Liver (tissue), 9 donors: ENCODE results near the gene WWP2. TPM values are rescaled to one million over a fixed set of nuclear protein-coding genes. Genes with fewer than 3 reads are reported as not detected.

Experiments used
- DNase-seq: peaks from one replicate; pipeline ENCODE4 v3.0.0-alpha.2; 2017; ENCODE audit warnings: low spot score
- H3K27ac ChIP-seq, 2 donors: one replicate each; pipeline ENCODE4 v1.7.0; 2013; ENCODE audit warnings: inconsistent platforms in 2 of 2, low read length in 2 of 2, control low read depth in 1 of 2, low read depth in 1 of 2, mild to moderate bottlenecking in 1 of 2
- H3K27me3 ChIP-seq, 4 donors: one replicate each; pipeline versions ENCODE4 v1.6.1 to v1.7.0; 2013; ENCODE audit warnings: low read length in 3 of 4, inconsistent platforms in 1 of 4, mild to moderate bottlenecking in 1 of 4, moderate library complexity in 1 of 4; ENCODE audit not compliant: control insufficient read depth in 4 of 4, insufficient read depth in 4 of 4
- H3K36me3 ChIP-seq, 4 donors: one replicate each; pipeline versions ENCODE4 v1.6.1 to v1.7.0; 2013; ENCODE audit warnings: low read length in 3 of 4, mild to moderate bottlenecking in 3 of 4, low read depth in 1 of 4, moderate library complexity in 1 of 4; ENCODE audit not compliant: control insufficient read depth in 4 of 4, insufficient read depth in 3 of 4
- H3K4me1 ChIP-seq, 4 donors: one replicate each; pipeline versions ENCODE4 v1.6.1 to v1.7.0; 2013; ENCODE audit warnings: low read length in 3 of 4, mild to moderate bottlenecking in 3 of 4, moderate library complexity in 1 of 4; ENCODE audit not compliant: control insufficient read depth in 4 of 4, insufficient read depth in 4 of 4
- H3K4me3 ChIP-seq, 3 donors: one replicate each; pipeline versions ENCODE4 v1.6.1 to v1.7.0; 2013; ENCODE audit warnings: low read length in 3 of 3, control low read depth in 1 of 3, low read depth in 1 of 3, mild to moderate bottlenecking in 1 of 3
- H3K9ac ChIP-seq, 2 donors: one replicate each; pipeline ENCODE4 v1.7.0; 2013; ENCODE audit warnings: low read length in 2 of 2, mild to moderate bottlenecking in 2 of 2, moderate library complexity in 2 of 2, control low read depth in 1 of 2, low read depth in 1 of 2
- H3K9me3 ChIP-seq, 4 donors: one replicate each; pipeline versions ENCODE4 v1.6.1 to v1.7.0; 2013; ENCODE audit warnings: low read length in 3 of 4; ENCODE audit not compliant: control insufficient read depth in 4 of 4
- EGR1 ChIP-seq, 2 donors: IDR thresholded peaks; 2 replicates each; pipeline ENCODE4 v1.6.1; 2016 to 2018; ENCODE audit warnings: antibody characterized with exemption in 2 of 2, low read depth in 2 of 2
- HNF4A ChIP-seq, 2 donors: conservative IDR thresholded peaks; 2 replicates each; pipeline ENCODE4 v1.6.1; 2016; ENCODE audit warnings: antibody characterized with exemption in 2 of 2, mild to moderate bottlenecking in 2 of 2
- NR2F2 ChIP-seq: IDR thresholded peaks from 2 replicates; pipeline ENCODE4 v1.6.1; 2016; ENCODE audit warnings: antibody characterized with exemption
- RAD21 ChIP-seq, 2 donors: IDR thresholded peaks; 2 replicates each; pipeline ENCODE4 v1.6.1; 2016; ENCODE audit warnings: antibody characterized with exemption in 2 of 2, mild to moderate bottlenecking in 2 of 2
- WGBS: extraction: QIAGEN DNeasy Blood & Tissue Kit; methylation state at CpG from one replicate; pipeline ENCODE4 v1.1.7; 2013; 5-methylcytosine and 5-hydroxymethylcytosine counted together
- polyA plus RNA-seq, 2 donors: library from polyadenylated mRNA; stranded (reverse) in 1 of 2; unstranded in 1 of 2; fragments of 200-250 nt in 1 of 2; fragments of >200 nt in 1 of 2; fragmentation: Nextera tagmentation in 1 of 2; extraction: Ambion mirVana in 1 of 2; gene quantifications; one replicate each; pipeline versions ENCODE4 v1.2.1 to v1.2.3, GENCODE V29; 2013 to 2015
- total RNA-seq, 2 donors: library from RNA; depleted of rRNA; stranded (reverse); fragments of >200 nt; gene quantifications; one replicate each; pipeline ENCODE4 v1.2.3, GENCODE V29; 2014
- TF ChIP-seq, protein P1 (sequence below): IDR thresholded peaks from 2 replicates; pipeline ENCODE4 v1.6.1; 2016; ENCODE audit warnings: antibody characterized with exemption
- TF ChIP-seq, protein P2 (sequence below): IDR thresholded peaks from 2 replicates; pipeline ENCODE4 v1.6.1; 2016; ENCODE audit warnings: antibody characterized with exemption
- TF ChIP-seq, protein P3 (sequence below): IDR thresholded peaks from 2 replicates; pipeline ENCODE4 v1.6.1; 2016; ENCODE audit warnings: antibody characterized with exemption
- TF ChIP-seq, protein P4 (sequence below): fragments of 150-350 bp; IDR thresholded peaks from 2 replicates; pipeline ENCODE4 v1.5.1; 2017; ENCODE audit warnings: improper control_type of control experiment, low read depth, low read length; ENCODE audit not compliant: missing input control
- TF ChIP-seq, protein P5 (sequence below): IDR thresholded peaks from 2 replicates; pipeline ENCODE4 v1.6.1; 2016; ENCODE audit warnings: antibody characterized with exemption, mild to moderate bottlenecking
- donor health status: healthy.
- donor health status: healthy.
- donor health status: healthy.
- donor health status: healthy.
- donor health status: healthy.

WWP2 gene
- total and polyA plus RNA-seq, 4 donors: 8.6 to 22.7 (median 13.6) TPM

DNA sequence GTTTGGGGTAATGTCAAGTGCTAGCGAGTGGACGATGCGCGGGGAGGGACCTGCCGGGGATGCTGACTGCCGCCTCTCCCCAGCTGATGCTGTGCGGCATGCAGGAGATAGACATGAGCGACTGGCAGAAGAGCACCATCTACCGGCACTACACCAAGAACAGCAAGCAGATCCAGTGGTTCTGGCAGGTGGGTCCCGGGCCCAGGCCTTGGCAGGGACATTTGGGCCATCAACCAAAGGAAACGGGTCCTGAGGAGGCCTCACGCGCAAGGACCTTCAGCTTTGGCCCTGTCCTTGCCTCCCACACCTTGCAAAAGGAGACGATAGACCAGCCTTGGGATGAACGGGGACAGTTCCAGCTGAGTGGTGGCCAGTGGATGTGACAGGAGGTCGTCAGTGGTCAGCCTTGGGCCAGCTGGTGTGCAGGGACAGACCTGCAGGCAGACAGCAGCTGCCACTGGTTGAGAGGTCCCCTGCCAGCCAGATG is 175.4 kb downstream of the WWP2 start:
- Histone ChIP-seq H3K27me3 (no peaks in the 10 kb centered on the region), H3K36me3 (peaks cover 9 to 57% (median 20%) of the 10 kb centered on the region in 4 donors), H3K4me1 (peaks cover 2 to 19% (median 12%) of the 10 kb centered on the region in 4 donors), H3K27ac (no peak overlapping the region), H3K9ac (no peak overlapping the region), H3K9me3 (no peaks in the 10 kb centered on the region), H3K4me3 (no peak overlapping the region)
- no peak for DNase-seq
- TF ChIP-seq, protein P1, sequence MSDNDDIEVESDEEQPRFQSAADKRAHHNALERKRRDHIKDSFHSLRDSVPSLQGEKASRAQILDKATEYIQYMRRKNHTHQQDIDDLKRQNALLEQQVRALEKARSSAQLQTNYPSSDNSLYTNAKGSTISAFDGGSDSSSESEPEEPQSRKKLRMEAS: no peak
- TF ChIP-seq NR2F2 (no peak), RAD21 (IDR thresholded peaks at IDR 0.05) (peak in 1 of 2 donors; percentile 44), HNF4A (conservative IDR thresholded peaks at IDR 0.05) (no peak)
- 93% methylated on average over 16 of the region's 16 CpGs for WGBS

DNA sequence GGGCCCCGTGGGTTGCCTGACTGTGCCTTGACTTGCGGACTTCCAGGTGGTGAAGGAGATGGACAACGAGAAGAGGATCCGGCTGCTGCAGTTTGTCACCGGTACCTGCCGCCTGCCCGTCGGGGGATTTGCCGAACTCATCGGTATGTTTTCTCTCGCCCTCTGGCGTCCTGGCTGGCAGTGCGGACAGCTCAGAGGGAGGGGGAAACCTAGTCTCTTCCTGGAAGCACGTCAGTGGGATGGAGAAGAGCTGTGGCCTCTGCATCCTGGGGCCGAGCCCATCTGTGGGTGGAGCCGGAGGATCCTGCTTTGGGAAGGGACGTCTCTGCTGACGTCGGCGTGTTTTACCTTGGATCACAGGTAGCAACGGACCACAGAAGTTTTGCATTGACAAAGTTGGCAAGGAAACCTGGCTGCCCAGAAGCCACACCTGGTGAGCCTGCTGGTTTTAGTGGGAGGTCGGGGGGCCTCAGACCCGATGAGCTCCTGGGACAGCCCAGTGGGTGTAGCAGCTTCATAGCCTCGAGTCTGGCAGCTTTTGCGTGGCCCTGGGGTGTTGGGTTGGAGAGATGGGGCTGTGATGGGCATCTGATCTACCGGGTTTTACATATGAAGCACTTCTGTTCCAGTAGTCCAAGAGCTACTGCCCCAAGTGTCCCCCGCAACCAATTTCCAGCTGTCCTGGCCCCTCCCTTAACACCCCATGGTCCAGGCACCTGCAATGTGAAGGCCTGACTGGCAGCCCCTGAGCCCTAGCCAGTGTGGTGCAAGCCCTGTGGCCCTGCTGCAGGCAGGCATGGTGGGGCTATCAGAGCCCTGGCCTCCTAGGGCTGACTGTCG is 177.1 kb downstream of the WWP2 start:
- no peak overlapping the region for H3K4me3 ChIP-seq
- H3K36me3 ChIP-seq: peaks cover 6 to 46% (median 18%) of the 10 kb centered on the region in 4 donors
- WGBS: 96% methylated on average over 28 of the region's 28 CpGs
- no peaks in the 10 kb centered on the region for H3K27me3 ChIP-seq
- no peak for DNase-seq
- H3K9ac ChIP-seq: no peak overlapping the region
- no peak overlapping the region for H3K27ac ChIP-seq
- H3K4me1 ChIP-seq: peaks cover 2 to 20% (median 12%) of the 10 kb centered on the region in 4 donors
- TF ChIP-seq, protein P2, sequence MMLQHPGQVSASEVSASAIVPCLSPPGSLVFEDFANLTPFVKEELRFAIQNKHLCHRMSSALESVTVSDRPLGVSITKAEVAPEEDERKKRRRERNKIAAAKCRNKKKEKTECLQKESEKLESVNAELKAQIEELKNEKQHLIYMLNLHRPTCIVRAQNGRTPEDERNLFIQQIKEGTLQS: no peak
- TF ChIP-seq, protein P3, sequence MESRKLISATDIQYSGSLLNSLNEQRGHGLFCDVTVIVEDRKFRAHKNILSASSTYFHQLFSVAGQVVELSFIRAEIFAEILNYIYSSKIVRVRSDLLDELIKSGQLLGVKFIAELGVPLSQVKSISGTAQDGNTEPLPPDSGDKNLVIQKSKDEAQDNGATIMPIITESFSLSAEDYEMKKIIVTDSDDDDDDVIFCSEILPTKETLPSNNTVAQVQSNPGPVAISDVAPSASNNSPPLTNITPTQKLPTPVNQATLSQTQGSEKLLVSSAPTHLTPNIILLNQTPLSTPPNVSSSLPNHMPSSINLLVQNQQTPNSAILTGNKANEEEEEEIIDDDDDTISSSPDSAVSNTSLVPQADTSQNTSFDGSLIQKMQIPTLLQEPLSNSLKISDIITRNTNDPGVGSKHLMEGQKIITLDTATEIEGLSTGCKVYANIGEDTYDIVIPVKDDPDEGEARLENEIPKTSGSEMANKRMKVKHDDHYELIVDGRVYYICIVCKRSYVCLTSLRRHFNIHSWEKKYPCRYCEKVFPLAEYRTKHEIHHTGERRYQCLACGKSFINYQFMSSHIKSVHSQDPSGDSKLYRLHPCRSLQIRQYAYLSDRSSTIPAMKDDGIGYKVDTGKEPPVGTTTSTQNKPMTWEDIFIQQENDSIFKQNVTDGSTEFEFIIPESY: no peak
- no peak for TF ChIP-seq EGR1 (IDR thresholded peaks at IDR 0.05; ENCODE audit: low read depth in 2 of 2)
- TF ChIP-seq, protein P4, sequence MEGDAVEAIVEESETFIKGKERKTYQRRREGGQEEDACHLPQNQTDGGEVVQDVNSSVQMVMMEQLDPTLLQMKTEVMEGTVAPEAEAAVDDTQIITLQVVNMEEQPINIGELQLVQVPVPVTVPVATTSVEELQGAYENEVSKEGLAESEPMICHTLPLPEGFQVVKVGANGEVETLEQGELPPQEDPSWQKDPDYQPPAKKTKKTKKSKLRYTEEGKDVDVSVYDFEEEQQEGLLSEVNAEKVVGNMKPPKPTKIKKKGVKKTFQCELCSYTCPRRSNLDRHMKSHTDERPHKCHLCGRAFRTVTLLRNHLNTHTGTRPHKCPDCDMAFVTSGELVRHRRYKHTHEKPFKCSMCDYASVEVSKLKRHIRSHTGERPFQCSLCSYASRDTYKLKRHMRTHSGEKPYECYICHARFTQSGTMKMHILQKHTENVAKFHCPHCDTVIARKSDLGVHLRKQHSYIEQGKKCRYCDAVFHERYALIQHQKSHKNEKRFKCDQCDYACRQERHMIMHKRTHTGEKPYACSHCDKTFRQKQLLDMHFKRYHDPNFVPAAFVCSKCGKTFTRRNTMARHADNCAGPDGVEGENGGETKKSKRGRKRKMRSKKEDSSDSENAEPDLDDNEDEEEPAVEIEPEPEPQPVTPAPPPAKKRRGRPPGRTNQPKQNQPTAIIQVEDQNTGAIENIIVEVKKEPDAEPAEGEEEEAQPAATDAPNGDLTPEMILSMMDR: no peak
- TF ChIP-seq, protein P5, sequence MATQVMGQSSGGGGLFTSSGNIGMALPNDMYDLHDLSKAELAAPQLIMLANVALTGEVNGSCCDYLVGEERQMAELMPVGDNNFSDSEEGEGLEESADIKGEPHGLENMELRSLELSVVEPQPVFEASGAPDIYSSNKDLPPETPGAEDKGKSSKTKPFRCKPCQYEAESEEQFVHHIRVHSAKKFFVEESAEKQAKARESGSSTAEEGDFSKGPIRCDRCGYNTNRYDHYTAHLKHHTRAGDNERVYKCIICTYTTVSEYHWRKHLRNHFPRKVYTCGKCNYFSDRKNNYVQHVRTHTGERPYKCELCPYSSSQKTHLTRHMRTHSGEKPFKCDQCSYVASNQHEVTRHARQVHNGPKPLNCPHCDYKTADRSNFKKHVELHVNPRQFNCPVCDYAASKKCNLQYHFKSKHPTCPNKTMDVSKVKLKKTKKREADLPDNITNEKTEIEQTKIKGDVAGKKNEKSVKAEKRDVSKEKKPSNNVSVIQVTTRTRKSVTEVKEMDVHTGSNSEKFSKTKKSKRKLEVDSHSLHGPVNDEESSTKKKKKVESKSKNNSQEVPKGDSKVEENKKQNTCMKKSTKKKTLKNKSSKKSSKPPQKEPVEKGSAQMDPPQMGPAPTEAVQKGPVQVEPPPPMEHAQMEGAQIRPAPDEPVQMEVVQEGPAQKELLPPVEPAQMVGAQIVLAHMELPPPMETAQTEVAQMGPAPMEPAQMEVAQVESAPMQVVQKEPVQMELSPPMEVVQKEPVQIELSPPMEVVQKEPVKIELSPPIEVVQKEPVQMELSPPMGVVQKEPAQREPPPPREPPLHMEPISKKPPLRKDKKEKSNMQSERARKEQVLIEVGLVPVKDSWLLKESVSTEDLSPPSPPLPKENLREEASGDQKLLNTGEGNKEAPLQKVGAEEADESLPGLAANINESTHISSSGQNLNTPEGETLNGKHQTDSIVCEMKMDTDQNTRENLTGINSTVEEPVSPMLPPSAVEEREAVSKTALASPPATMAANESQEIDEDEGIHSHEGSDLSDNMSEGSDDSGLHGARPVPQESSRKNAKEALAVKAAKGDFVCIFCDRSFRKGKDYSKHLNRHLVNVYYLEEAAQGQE: no peak
- no peaks in the 10 kb centered on the region for H3K9me3 ChIP-seq
